ENCODE results near the gene FAM187B. TPM values are rescaled to one million over a fixed set of nuclear protein-coding genes. Genes with fewer than 3 reads are reported as not detected.

The FAM187B gene
- total and polyA plus RNA-seq, 2 of the 8 experiments (the other 6 are each of a cell fraction or from before 2014, with no cell fraction given), result not detected

DNA sequence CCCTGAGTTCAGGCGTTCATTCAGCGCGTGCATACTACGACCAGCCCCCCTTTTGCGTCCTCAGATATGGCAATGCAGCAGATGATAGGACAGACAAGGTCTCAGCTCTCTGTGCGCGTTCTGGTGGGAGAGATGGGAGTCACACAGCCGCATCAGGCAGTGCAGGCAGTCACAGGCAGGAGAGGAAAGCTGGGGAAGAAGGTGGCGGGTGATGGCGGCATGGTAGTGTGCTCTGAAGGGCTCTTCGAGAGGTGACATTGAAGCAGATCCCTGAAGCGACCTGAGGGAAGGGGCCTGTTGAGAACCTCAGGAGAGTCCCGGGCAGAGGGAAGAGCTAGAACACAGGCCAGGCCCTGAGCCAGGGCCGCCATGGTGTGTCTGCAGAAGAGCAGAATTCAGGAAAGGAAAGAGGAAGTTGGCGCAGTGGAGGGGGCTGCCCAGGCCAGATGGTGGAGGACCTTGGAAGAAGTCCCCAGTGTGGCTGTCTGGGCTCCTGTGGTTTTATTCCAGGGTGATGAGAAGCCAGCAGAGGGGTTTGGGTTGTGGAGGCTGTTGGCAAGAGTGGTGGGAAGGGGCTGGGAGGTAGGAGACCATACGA lies 43.7 kb upstream of the FAM187B start:
- Histone ChIP-seq H3K4me1 (replicated peaks in 1 of 4; ENCODE audit: control insufficient read depth in 3 of 4, insufficient read depth in 4 of 4, low read length in 3 of 4) (peaks cover 0 to 7% (median 3%) of the 10 kb centered on the region in 4 experiments; a peak in 4 of 7 replicates), H3K4ac (replicated peaks; ENCODE audit: insufficient read length, low read depth, low read length) (no peak overlapping the region), H3K4me3 (ENCODE audit: extremely low read depth in 1 of 4, insufficient read depth in 2 of 4, low read depth in 3 of 4, low read length in 4 of 4) (no peak overlapping the region), H3K79me2 (ENCODE audit: control insufficient read depth in 1 of 2, insufficient read depth in 2 of 2, low read length in 2 of 2) (0 out of 4 replicates have a peak, but pooled peaks cover 0 to 5% of the 10 kb centered on the region in 2 experiments), H4K8ac (ENCODE audit: extremely low read depth, insufficient read depth, low read length) (no peak overlapping the region), H3K79me1 (ENCODE audit: low read depth, low read length) (peaks cover 3% of the 10 kb centered on the region; the same call in 1 of the 2 replicates), H3K14ac (ENCODE audit: insufficient read length) (no peak overlapping the region), H3K56ac (replicated peaks; ENCODE audit: insufficient read length, low read depth, low read length) (no peak overlapping the region), H3K9me3 (ENCODE audit: insufficient read depth in 2 of 2, low read depth in 1 of 2, low read length in 1 of 2) (no peaks in the 10 kb centered on the region), H3K23ac (ENCODE audit: insufficient read length) (no peak overlapping the region), H4K5ac (ENCODE audit: insufficient read length, low read depth, low read length) (no peak overlapping the region), H3K36me3 (ENCODE audit: control insufficient read depth in 2 of 4, insufficient read depth in 4 of 4, low read length in 3 of 4) (peaks cover 16 to 28% (median 22%) of the 10 kb centered on the region in 4 experiments), H2AFZ (ENCODE audit: low read length) (no peak overlapping the region), H2BK15ac (ENCODE audit: low read length) (no peak overlapping the region), H2BK120ac (replicated peaks; ENCODE audit: low read depth, low read length) (no peak overlapping the region), H2BK20ac (ENCODE audit: low read length) (no peak overlapping the region), H2AK5ac (ENCODE audit: low read depth, low read length) (no peak overlapping the region), H3K23me2 (ENCODE audit: low read depth, low read length) (no peaks in the 10 kb centered on the region; the same call in 1 of the 2 replicates), H3K18ac (ENCODE audit: extremely low read depth, low read length) (no peak overlapping the region), H4K20me1 (replicated peaks in 1 of 2; ENCODE audit: control insufficient read depth in 1 of 2, insufficient read depth in 2 of 2, low read length in 2 of 2) (peaks cover 0 to 8% of the 10 kb centered on the region in 2 experiments), H2BK12ac (ENCODE audit: low read depth, low read length) (no peak overlapping the region), H4K91ac (replicated peaks; ENCODE audit: insufficient read length, low read length) (no peak overlapping the region), H3K4me2 (ENCODE audit: insufficient read depth in 1 of 2, low read depth in 2 of 2, low read length in 2 of 2) (no peak overlapping the region), H3K27ac (ENCODE audit: low read depth, low read length) (no peak overlapping the region), H3K27me3 (replicated peaks in 1 of 4; ENCODE audit: control insufficient read depth in 3 of 4, extremely low read depth in 1 of 4, insufficient read depth in 3 of 4, low read length in 3 of 4) (no peaks in the 10 kb centered on the region), H3K9ac (replicated peaks in 1 of 4; ENCODE audit: extremely low read depth in 1 of 4, low read depth in 3 of 4, low read length in 3 of 4) (no peak overlapping the region), H2BK5ac (ENCODE audit: low read depth, low read length) (no peak overlapping the region)
- DNase-seq (ENCODE audit: low read depth in 1 of 2, low spot score in 2 of 2) (no peak), FAIRE-seq (no peak)
- 90% methylated on average over 16 of the region's 16 CpGs; no CpG with 5 or more reads in 1 of the 2 experiments for WGBS, 2 experiments (ENCODE audit: extremely low coverage in 1 of 2, insufficient coverage in 1 of 2, insufficient read length in 1 of 2, insufficient replicate concordance in 2 of 2, low coverage in 1 of 2, low lambda C conversion rate in 2 of 2, missing lambda C conversion rate in 1 of 2)
- ChIA-PET POLR2A (ENCODE audit: partially characterized antibody) (interaction anchor here (0.7 to 3.1 kb wide), 6 partner anchors 8 to 40 kb away, joined by 3 to 15 read pairs (median 4); partner anchors contain the start of gene HAMP), CTCF (ENCODE audit: partially characterized antibody) (no interaction called here)
- TF ChIP-seq CHD1 (IDR thresholded peaks at IDR 0.05; ENCODE audit: low read depth, low read length) (no peak), CEBPB (IDR thresholded peaks at IDR 0.05; ENCODE audit: low read depth, low read length) (no peak)
